ENCODE measurements around the gene ANOS1.

GRCh38 chrX:8741981-8742380 is 10.0 kb upstream of the ANOS1 start:
- TF ChIP-seq CTCF (CRISPR knock-in tag; IDR thresholded peaks at IDR 0.05) (no peak), EP300 (IDR thresholded peaks at IDR 0.05; ENCODE audit: low read depth in 2 of 2, low read length in 2 of 2) (no peak), EP300 (CRISPR knock-in tag; IDR thresholded peaks at IDR 0.05; ENCODE audit: borderline replicate concordance) (no peak), PBX2 (CRISPR knock-in tag; IDR thresholded peaks at IDR 0.05) (no peak), ATF2 (CRISPR knock-in tag; IDR thresholded peaks at IDR 0.05) (no peak)

Data from HepG2 (cell line).